ENCODE data around the gene SFT2D3. TPM values are rescaled to one million over a fixed set of nuclear protein-coding genes. Genes with fewer than 3 reads are reported as not detected.

The SFT2D3 gene
- total RNA-seq, 2 donors from 2014 or later = 7.1 to 9.5 TPM

DNA sequence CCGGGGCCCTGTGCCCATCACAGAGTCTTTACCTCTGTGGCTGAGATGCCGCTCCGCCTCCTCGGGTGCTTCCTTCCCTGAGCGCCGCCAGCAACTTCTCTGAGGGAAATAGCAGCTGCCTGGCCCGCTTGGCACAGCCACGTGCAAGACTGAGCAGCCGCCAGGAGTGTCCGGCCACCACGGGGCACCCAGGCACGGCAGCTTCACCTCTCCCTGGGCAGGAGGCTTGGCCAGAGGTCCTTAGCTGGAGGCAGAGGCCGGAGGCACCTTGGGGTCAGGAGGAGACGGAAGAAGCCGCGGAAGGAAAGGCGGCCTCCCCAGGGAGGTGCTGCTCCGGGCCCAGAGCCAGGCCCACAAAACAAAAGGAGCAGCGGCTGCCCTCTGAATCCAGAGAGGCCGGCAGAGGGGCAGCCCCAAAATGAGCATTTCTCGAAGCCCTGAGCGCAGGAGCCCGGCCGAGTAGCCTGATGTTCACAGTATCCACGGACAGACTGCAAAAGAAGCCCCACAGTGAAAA, 20.0 kb upstream of the SFT2D3 start:
- TF ChIP-seq CTCF (IDR thresholded peaks at IDR 0.05) = no peak
- H3K4me3 ChIP-seq = peak overlapping the region; percentile 66
- peaks cover 18 to 50% of the 10 kb centered on the region in 2 donors for H3K4me1 ChIP-seq (ENCODE audit: control insufficient read depth in 1 of 2, low read depth in 2 of 2)
- DNase-seq (ENCODE audit: low spot score) = no peak
- H3K27ac ChIP-seq = peak overlapping the region; percentile 23 to 32
- no peak for ATAC-seq (ENCODE audit: insufficient number of reproducible peaks, low FRiP score, low read depth)
- no peaks in the 10 kb centered on the region for H3K36me3 ChIP-seq
- no peaks in the 10 kb centered on the region for H3K9me3 ChIP-seq
- H3K27me3 ChIP-seq (replicated peaks; ENCODE audit: insufficient read depth) = no peaks in the 10 kb centered on the region

DNA sequence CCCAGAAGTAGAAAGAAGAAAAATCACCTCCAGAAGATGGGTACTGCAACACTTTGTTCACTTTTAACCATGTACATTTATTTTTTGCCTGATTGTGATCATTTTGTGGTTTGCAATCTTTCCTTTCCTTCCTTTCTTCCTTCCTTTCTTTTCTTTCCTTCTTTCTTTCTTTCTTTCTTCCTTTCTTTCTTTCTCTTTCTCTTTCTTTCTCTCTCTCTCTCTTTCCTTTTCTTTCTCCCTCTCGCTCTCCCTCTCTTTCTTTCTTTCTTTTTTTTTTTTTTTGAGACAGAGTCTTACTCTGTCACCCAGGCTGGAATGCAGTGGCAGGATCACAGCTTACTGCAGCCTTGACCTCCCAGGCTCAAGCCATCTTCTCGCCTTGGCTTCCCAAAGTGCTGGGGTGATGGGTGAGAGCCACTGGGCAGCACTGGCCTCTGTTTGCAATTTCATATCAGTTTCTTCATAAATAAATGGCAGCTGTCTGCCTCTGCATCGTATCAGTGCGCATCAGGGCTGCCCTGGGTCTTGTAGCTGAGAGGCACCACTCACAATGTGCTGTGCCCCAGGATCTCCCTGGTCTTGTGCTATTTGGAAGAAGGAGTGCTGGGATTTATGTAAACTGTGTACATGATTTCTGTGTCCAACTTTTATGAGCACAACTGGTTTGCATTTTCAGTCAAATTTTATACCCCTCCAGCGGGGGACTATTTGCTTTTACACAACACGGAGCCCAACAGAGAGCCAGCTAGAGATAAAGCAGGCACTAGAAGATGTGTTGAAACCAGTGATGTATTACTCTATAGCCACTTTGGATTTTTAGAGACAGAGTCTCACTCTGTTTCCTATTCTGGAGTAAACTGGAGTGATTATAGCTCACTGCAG, 19.1 kb upstream of the SFT2D3 start:
- H3K9me3 ChIP-seq = no peaks in the 10 kb centered on the region
- no peaks in the 10 kb centered on the region for H3K27me3 ChIP-seq (replicated peaks; ENCODE audit: insufficient read depth)
- no peak for TF ChIP-seq CTCF (IDR thresholded peaks at IDR 0.05)
- H3K27ac ChIP-seq = peak overlapping the region in 1 of 2 donors; percentile 32
- H3K36me3 ChIP-seq = no peaks in the 10 kb centered on the region
- DNase-seq (ENCODE audit: low spot score) (no peak), ATAC-seq (ENCODE audit: insufficient number of reproducible peaks, low FRiP score, low read depth) (no peak)
- peak overlapping the region; percentile 66 for H3K4me3 ChIP-seq
- peaks cover 11 to 42% of the 10 kb centered on the region in 2 donors for H3K4me1 ChIP-seq (ENCODE audit: control insufficient read depth in 1 of 2, low read depth in 2 of 2)

- no peaks in the 10 kb centered on the region for H3K9me3 ChIP-seq
- H3K27ac ChIP-seq = peak overlapping the region; percentile 13 to 32
- H3K4me1 ChIP-seq (ENCODE audit: control insufficient read depth in 1 of 2, low read depth in 2 of 2) = peaks cover 11 to 35% of the 10 kb centered on the region in 2 donors
- no peaks in the 10 kb centered on the region for H3K36me3 ChIP-seq
- DNase-seq (ENCODE audit: low spot score) (no peak), ATAC-seq (ENCODE audit: insufficient number of reproducible peaks, low FRiP score, low read depth) (no peak)
- TF ChIP-seq CTCF (IDR thresholded peaks at IDR 0.05) = no peak
- H3K4me3 ChIP-seq = no peak overlapping the region
- no peaks in the 10 kb centered on the region for H3K27me3 ChIP-seq (replicated peaks; ENCODE audit: insufficient read depth)
Measured at GRCh38 chr2:127683056-127683455, 18.2 kb upstream of the SFT2D3 start.

- Histone ChIP-seq H3K4me3 (no peak overlapping the region), H3K27ac (peak overlapping the region; percentile 32 to 45), H3K36me3 (no peaks in the 10 kb centered on the region), H3K9me3 (no peaks in the 10 kb centered on the region), H3K4me1 (ENCODE audit: control insufficient read depth in 1 of 2, low read depth in 2 of 2) (peaks cover 11 to 35% of the 10 kb centered on the region in 2 donors), H3K27me3 (replicated peaks; ENCODE audit: insufficient read depth) (no peaks in the 10 kb centered on the region)
- no peak for TF ChIP-seq CTCF (IDR thresholded peaks at IDR 0.05)
- no peak for DNase-seq (ENCODE audit: low spot score)
- ATAC-seq (ENCODE audit: insufficient number of reproducible peaks, low FRiP score, low read depth) = no peak
Measured at GRCh38 chr2:127683757-127684156, 17.5 kb upstream of the SFT2D3 start.

GRCh38 chr2:127685410-127686080, 15.8 kb upstream of the SFT2D3 start:
- H3K4me1 ChIP-seq (ENCODE audit: control insufficient read depth in 1 of 2, low read depth in 2 of 2) = peaks cover 11 to 35% of the 10 kb centered on the region in 2 donors
- no peak for DNase-seq (ENCODE audit: low spot score)
- H3K9me3 ChIP-seq = no peaks in the 10 kb centered on the region
- no peak for ATAC-seq (ENCODE audit: insufficient number of reproducible peaks, low FRiP score, low read depth)
- no peak overlapping the region for H3K4me3 ChIP-seq
- no peaks in the 10 kb centered on the region for H3K27me3 ChIP-seq (replicated peaks; ENCODE audit: insufficient read depth)
- no peak for TF ChIP-seq CTCF (IDR thresholded peaks at IDR 0.05)
- H3K36me3 ChIP-seq = no peaks in the 10 kb centered on the region
- no peak overlapping the region for H3K27ac ChIP-seq

All from thoracic aorta (tissue), 2 donors.